A673 (cell line): Measurements from ENCODE around the gene EIF2AK3. TPM values are rescaled to one million over a fixed set of nuclear protein-coding genes. Genes with fewer than 3 reads are reported as not detected.

Experiments
- BruUV-seq: library from RNA; stranded (reverse); fragments of 400-500 nt; replicated peaks from 2 replicates; lab custom pipeline; 2021; lab: Mats Ljungman, UMichigan
- CTCF ChIA-PET: fragments of 300-600 bp; sonication (Branson Sonifier 250); formaldehyde crosslinking; loops from one replicate; lab custom pipeline; 2022; ENCODE audit warnings: antibody characterized with exemption; lab: Charles Lee
- POLR2A ChIA-PET: fragments of 300-600 bp; sonication (Branson Sonifier 250); formaldehyde crosslinking; loops from one replicate; lab custom pipeline; 2022; ENCODE audit warnings: antibody characterized with exemption; ENCODE audit not compliant: low non-redundant PET; lab: Charles Lee
- DNase-seq: peaks from one replicate; pipeline ENCODE4 v3.0.0-alpha.2; 2015; ENCODE audit warnings: low spot score
- H3K27ac ChIP-seq: fragments of 200-600 bp; sonication (generic); 2 replicates; pipeline ENCODE4 v1.5.1; 2016; ENCODE audit warnings: mixed run types, low read depth, mild to moderate bottlenecking, mixed read lengths, antibody characterized with exemption, low read length; ENCODE audit not compliant: poor library complexity, severe bottlenecking
- H3K27me3 ChIP-seq: fragments of 200-600 bp; sonication (generic); replicated peaks from 2 replicates; pipeline ENCODE4 v1.6.1; 2017; ENCODE audit warnings: mixed run types, low read depth, mild to moderate bottlenecking, mixed read lengths, antibody characterized with exemption, low read length; ENCODE audit not compliant: insufficient read depth, poor library complexity
- H3K36me3 ChIP-seq: fragments of 200-600 bp; sonication (generic); 2 replicates; pipeline ENCODE4 v1.6.1; 2016; ENCODE audit warnings: mixed run types, mild to moderate bottlenecking, mixed read lengths, antibody characterized with exemption, low read length; ENCODE audit not compliant: insufficient read depth, poor library complexity, severe bottlenecking
- H3K4me1 ChIP-seq: fragments of 200-600 bp; sonication (generic); 2 replicates; pipeline ENCODE4 v1.6.1; 2017; ENCODE audit warnings: mixed run types, mild to moderate bottlenecking, mixed read lengths, antibody characterized with exemption, low read length; ENCODE audit not compliant: insufficient read depth, poor library complexity, severe bottlenecking
- H3K4me3 ChIP-seq: fragments of 200-600 bp; sonication (generic); 2 replicates; pipeline ENCODE4 v1.5.1; 2016; ENCODE audit warnings: low read depth, mixed run types, mild to moderate bottlenecking, mixed read lengths, low read length; ENCODE audit not compliant: poor library complexity, severe bottlenecking
- H3K9me3 ChIP-seq: fragments of 200-600 bp; sonication (generic); 2 replicates; pipeline ENCODE4 v1.6.1; 2016; ENCODE audit warnings: mixed run types, low read depth, mild to moderate bottlenecking, mixed read lengths, antibody characterized with exemption, low read length; ENCODE audit not compliant: poor library complexity, severe bottlenecking
- EZH2 ChIP-seq: fragments of 200-600 bp; sonication (generic); IDR thresholded peaks from 2 replicates; pipeline ENCODE4 v1.6.1; 2017; ENCODE audit warnings: borderline replicate concordance, low read depth, mild to moderate bottlenecking, mixed read lengths, antibody characterized with exemption, low read length; ENCODE audit not compliant: poor library complexity, severe bottlenecking
- intact Hi-C: fragments of 100-400 bp; cut with micrococcal nuclease; formaldehyde crosslinking; loops from one replicate; pipeline ENCODE4 v1.10.0; 2022; ENCODE audit not compliant: unreplicated experiment
- total RNA-seq: library from RNA; stranded (reverse); gene quantifications from 2 replicates; pipeline ENCODE4 v1.2.3, GENCODE V29; 2021
- TF ChIP-seq, protein P1 (sequence below): fragments of 300-800, 200-600 bp; sonication (generic); conservative IDR thresholded peaks from 2 replicates; pipeline ENCODE4 v1.5.1; 2017; ENCODE audit warnings: low read depth, mild to moderate bottlenecking, antibody characterized with exemption, low read length, moderate library complexity, mixed read lengths

The EIF2AK3 gene
- total RNA-seq, 1 experiment from 2014 or later: 5.1 TPM

DNA sequence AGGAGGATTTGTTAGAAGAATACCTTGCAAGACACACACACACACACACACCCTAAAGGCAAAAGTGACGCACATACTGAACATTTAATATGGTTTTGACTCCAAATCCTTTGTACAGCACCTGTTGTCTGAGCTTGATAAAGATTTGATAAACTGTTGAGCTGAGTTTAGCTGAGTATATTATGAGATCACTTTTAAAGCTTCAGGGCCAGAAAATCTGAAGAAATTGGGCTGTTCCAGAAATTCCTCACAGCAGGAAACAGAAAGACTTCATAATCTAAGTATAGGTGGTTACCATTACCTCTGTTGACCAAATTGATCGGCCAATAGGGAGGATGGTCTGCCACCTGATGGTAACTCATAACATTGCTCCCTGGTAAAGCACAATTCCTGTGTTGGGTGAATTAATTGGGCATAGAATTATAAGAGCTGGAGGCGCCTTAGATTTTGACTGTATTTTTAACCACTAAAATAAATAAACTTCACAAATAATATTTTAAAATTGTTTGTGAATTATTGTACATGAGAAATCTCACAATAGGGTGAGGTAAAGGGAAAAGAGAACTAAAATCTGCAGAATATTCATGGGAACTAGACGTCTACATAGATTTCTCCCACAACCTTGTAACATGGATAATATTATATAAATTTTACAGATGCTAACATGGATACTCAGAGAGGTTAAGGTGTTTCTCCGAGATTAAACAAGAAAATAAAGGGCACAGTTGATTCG lies 42.4 kb upstream of the EIF2AK3 start:
- CTCF ChIA-PET: interaction anchor here (0.6 to 1.5 kb wide), 3 partner anchors 21 to 79 kb away, joined by 4 to 10 read pairs (median 7); no protein-coding TSS in a partner anchor
- no peaks in the 10 kb centered on the region for H3K9me3 ChIP-seq
- POLR2A ChIA-PET: no interaction called here
- H3K27ac ChIP-seq: no peak overlapping the region
- TF ChIP-seq, protein P1, sequence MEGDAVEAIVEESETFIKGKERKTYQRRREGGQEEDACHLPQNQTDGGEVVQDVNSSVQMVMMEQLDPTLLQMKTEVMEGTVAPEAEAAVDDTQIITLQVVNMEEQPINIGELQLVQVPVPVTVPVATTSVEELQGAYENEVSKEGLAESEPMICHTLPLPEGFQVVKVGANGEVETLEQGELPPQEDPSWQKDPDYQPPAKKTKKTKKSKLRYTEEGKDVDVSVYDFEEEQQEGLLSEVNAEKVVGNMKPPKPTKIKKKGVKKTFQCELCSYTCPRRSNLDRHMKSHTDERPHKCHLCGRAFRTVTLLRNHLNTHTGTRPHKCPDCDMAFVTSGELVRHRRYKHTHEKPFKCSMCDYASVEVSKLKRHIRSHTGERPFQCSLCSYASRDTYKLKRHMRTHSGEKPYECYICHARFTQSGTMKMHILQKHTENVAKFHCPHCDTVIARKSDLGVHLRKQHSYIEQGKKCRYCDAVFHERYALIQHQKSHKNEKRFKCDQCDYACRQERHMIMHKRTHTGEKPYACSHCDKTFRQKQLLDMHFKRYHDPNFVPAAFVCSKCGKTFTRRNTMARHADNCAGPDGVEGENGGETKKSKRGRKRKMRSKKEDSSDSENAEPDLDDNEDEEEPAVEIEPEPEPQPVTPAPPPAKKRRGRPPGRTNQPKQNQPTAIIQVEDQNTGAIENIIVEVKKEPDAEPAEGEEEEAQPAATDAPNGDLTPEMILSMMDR: peak; percentile 69
- TF ChIP-seq EZH2: no peak
- BruUV-seq: no TSS peak
- intact Hi-C loops: loop anchor here (2.0 to 5.0 kb wide), 2 partner anchors 79 to 477 kb away; no protein-coding TSS in a partner anchor
- H3K27me3 ChIP-seq: peaks cover 5% of the 10 kb centered on the region
- peak; percentile 60 for DNase-seq
- H3K36me3 ChIP-seq: no peaks in the 10 kb centered on the region
- H3K4me3 ChIP-seq: no peak overlapping the region
- no peaks in the 10 kb centered on the region for H3K4me1 ChIP-seq

DNA sequence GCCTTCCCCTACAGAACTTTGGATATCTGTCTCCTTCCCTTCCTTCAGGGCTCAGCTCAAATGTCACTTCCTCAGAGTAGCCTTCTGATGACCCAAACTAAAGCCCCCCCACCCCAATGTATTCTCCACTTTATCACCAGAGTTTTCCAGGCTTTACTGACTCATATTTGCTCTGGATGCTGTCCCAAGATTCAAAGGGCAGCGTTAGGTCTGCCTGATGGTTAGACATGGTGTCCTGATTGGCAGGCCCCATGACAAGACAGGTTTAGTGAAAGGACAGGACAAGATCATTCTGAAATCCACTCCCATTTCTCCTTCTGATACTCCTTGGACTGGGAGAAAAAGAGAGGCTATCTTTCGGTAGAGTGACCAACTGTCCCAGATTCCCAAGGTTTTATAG lies 41.6 kb upstream of the EIF2AK3 start:
- Histone ChIP-seq H3K4me1 (no peaks in the 10 kb centered on the region), H3K27me3 (peaks cover 6% of the 10 kb centered on the region), H3K27ac (no peak overlapping the region), H3K36me3 (no peaks in the 10 kb centered on the region), H3K4me3 (no peak overlapping the region), H3K9me3 (no peaks in the 10 kb centered on the region)
- DNase-seq: no peak
- no TSS peak for BruUV-seq
- intact Hi-C loops: no loop called here
- ChIA-PET POLR2A (no interaction called here), CTCF (interaction anchor here (1.5 kb wide), 1 partner anchor 78 kb away, joined by 7 read pairs; no protein-coding TSS in a partner anchor)
- TF ChIP-seq, protein P1: no peak
- no peak for TF ChIP-seq EZH2

- no peak overlapping the region for H3K4me3 ChIP-seq
- TF ChIP-seq EZH2: no peak
- TF ChIP-seq, protein P1: no peak
- CTCF ChIA-PET: no interaction called here
- no peaks in the 10 kb centered on the region for H3K36me3 ChIP-seq
- no peak overlapping the region for H3K27ac ChIP-seq
- DNase-seq: no peak
- H3K9me3 ChIP-seq: no peaks in the 10 kb centered on the region
- POLR2A ChIA-PET: no interaction called here
- no TSS peak for BruUV-seq
- peaks cover 12% of the 10 kb centered on the region for H3K27me3 ChIP-seq
- H3K4me1 ChIP-seq: no peaks in the 10 kb centered on the region
- intact Hi-C loops: no loop called here
Observed at GRCh38 chr2:88667219-88667618, 40.0 kb upstream of the EIF2AK3 start.
